ENCODE data around the gene RPS16. TPM values are rescaled to one million over a fixed set of nuclear protein-coding genes. Genes with fewer than 3 reads are reported as not detected.

RPS16 gene
- total RNA-seq, 4 donors from 2014 or later, result 718 to 1,665 (median 1,335) TPM

- peak; percentile 96 for DNase-seq
- Histone ChIP-seq H3K9me3 (no peaks in the 10 kb centered on the region), H3K4me3 (peak within 1 kb of the TSS; percentile 66 to 86 (median 84)), H3K4me1 (peaks cover 27 to 60% (median 57%) of the 10 kb centered on the region in 4 donors), H3K27me3 (no peaks in the 10 kb centered on the region), H3K36me3 (peaks cover 0 to 14% (median 8%) of the 10 kb centered on the region in 4 donors), H3K27ac (peak within 1 kb of the TSS; percentile 98 to 100 (median 99))
- 1% methylated on average over 37 of the region's 56 CpGs; no CpG with 5 or more reads in 1 of the 2 donors for WGBS, 2 donors (ENCODE audit: low coverage in 1 of 2)
- TF ChIP-seq, protein P1, sequence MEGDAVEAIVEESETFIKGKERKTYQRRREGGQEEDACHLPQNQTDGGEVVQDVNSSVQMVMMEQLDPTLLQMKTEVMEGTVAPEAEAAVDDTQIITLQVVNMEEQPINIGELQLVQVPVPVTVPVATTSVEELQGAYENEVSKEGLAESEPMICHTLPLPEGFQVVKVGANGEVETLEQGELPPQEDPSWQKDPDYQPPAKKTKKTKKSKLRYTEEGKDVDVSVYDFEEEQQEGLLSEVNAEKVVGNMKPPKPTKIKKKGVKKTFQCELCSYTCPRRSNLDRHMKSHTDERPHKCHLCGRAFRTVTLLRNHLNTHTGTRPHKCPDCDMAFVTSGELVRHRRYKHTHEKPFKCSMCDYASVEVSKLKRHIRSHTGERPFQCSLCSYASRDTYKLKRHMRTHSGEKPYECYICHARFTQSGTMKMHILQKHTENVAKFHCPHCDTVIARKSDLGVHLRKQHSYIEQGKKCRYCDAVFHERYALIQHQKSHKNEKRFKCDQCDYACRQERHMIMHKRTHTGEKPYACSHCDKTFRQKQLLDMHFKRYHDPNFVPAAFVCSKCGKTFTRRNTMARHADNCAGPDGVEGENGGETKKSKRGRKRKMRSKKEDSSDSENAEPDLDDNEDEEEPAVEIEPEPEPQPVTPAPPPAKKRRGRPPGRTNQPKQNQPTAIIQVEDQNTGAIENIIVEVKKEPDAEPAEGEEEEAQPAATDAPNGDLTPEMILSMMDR (IDR thresholded peaks at IDR 0.05), result peak in 2 of 5 experiments; percentile 3 to 12
- TF ChIP-seq EP300 (IDR thresholded peaks at IDR 0.05; ENCODE audit: low read depth) (peak; percentile 62), POLR2AphosphoS5 (IDR thresholded peaks at IDR 0.05) (peak; percentile 100), POLR2A (IDR thresholded peaks at IDR 0.05) (peak; percentile 100)
- in situ Hi-C loops (cut with MboI; ENCODE audit: low pct_ligation_motif_present in 1 of 4, low pct_unique_long_range_greater_than_20kb in 1 of 4, low sequenced_read_pairs in 3 of 4), result no loop called here
- intact Hi-C loops (cut with DNase I; ENCODE audit: low total_unique reads), result no loop called here
These were observed 28.9 kb downstream of the RPS16 start, which contains the start of gene ZFP36 for GRCh38 chr19:39406656-39407409. ZFP36 (plus strand) TSS chr19:39406847; CDS start chr19:39406905, 58 bp downstream.

- intact Hi-C loops (cut with DNase I; ENCODE audit: low total_unique reads) (no loop called here), in situ Hi-C loops (cut with MboI; ENCODE audit: low pct_ligation_motif_present in 1 of 4, low pct_unique_long_range_greater_than_20kb in 1 of 4, low sequenced_read_pairs in 3 of 4) (no loop called here)
- TF ChIP-seq, protein P1 (IDR thresholded peaks at IDR 0.05), result no peak
- peak in 2 of 3 donors; percentile 10 to 31 for TF ChIP-seq POLR2AphosphoS5 (IDR thresholded peaks at IDR 0.05)
- Histone ChIP-seq H3K27ac (peak overlapping the region; percentile 98 to 100 (median 99)), H3K4me3 (peak overlapping the region; percentile 5 to 86 (median 74)), H3K36me3 (peaks cover 0 to 14% (median 8%) of the 10 kb centered on the region in 4 donors), H3K27me3 (no peaks in the 10 kb centered on the region), H3K4me1 (peaks cover 29 to 61% (median 58%) of the 10 kb centered on the region in 4 donors), H3K9me3 (no peaks in the 10 kb centered on the region)
- WGBS, 2 donors (ENCODE audit: low coverage in 1 of 2), result 16 to 33% methylated on average over 8 to 22 of the region's 22 CpGs
- DNase-seq, result peak; percentile 89
These were observed 29.6 kb downstream of the RPS16 start for GRCh38 chr19:39405958-39406655.

DNA sequence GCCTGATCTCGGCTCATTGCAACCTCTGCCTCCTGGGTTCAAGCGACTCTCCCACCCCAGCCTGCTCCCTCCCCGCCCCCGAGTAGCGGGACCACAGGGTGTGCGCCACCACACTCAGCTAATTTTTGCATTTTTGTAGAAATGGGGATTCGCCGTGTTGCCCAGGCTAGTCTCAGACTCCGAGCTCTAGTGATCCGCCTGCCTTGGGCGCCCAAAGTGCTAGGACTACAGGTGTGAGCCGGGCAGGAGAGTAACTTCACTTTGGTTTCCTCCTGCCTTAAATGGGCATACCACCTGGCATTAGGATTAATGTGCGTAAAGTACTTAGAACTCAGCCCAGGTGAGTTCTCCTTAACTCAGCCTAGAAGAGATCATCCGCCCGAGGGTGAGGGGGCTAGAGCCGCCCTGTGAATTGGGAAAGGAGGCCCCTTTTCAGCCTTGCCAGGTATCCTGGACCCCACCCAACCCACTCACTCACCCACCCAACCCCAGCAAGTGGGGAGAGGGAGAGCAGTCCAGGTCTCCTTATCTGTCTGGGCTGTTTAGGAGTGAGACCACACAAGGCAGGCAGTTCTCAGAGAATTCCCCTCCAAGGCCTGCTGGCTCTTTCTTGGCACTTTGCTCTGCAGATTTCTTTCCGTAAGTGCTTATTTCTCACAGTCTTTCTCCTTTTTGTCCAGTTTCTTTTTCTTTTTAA lies 30.3 kb downstream of the RPS16 start:
- WGBS, 2 donors (ENCODE audit: low coverage in 1 of 2), result 67 to 86% methylated on average over 1 to 17 of the region's 17 CpGs
- TF ChIP-seq EP300 (IDR thresholded peaks at IDR 0.05; ENCODE audit: low read depth) (no peak), POLR2AphosphoS5 (IDR thresholded peaks at IDR 0.05) (peak in 1 of 3 donors; percentile 16), POLR2A (IDR thresholded peaks at IDR 0.05) (no peak)
- TF ChIP-seq, protein P1 (IDR thresholded peaks at IDR 0.05), result no peak
- Histone ChIP-seq H3K4me3 (peak overlapping the region in 1 of 4 donors; percentile 66), H3K27me3 (no peaks in the 10 kb centered on the region), H3K4me1 (peaks cover 26 to 59% (median 57%) of the 10 kb centered on the region in 4 donors), H3K36me3 (peaks cover 0 to 14% (median 8%) of the 10 kb centered on the region in 4 donors), H3K27ac (peak overlapping the region; percentile 98 to 100 (median 99)), H3K9me3 (no peaks in the 10 kb centered on the region)
- intact Hi-C loops (cut with DNase I; ENCODE audit: low total_unique reads) (no loop called here), in situ Hi-C loops (cut with MboI; ENCODE audit: low pct_ligation_motif_present in 1 of 4, low pct_unique_long_range_greater_than_20kb in 1 of 4, low sequenced_read_pairs in 3 of 4) (no loop called here)
- no peak for DNase-seq
